GM12878 (cell line): ENCODE measurements around the gene ARMC2. TPM values are rescaled to one million over a fixed set of nuclear protein-coding genes. Genes with fewer than 3 reads are reported as not detected.

ENCODE experiments used
- ATAC-seq: fragments of 200-7000 bp; cut with Tn5 transposase; 3 replicates; pipeline ENCODE4 v1.9.1; 2020; ENCODE audit warnings: mild to moderate bottlenecking, moderate library complexity
- BruUV-seq: library from RNA; stranded (reverse); fragments of 400-500 nt; replicated peaks from 2 replicates; lab custom pipeline; 2021; lab: Mats Ljungman, UMichigan
- CTCF ChIA-PET: fragments of 300-600 bp; sonication (Branson Sonifier 250); formaldehyde crosslinking; extraction: SDS; loops from one replicate; lab custom pipeline; 2021; ENCODE audit warnings: inconsistent platforms; lab: Yijun Ruan, JAX
- POLR2A ChIA-PET: fragments of 350-600 bp; formaldehyde crosslinking; extraction: SDS; loops from one replicate; lab custom pipeline; 2021; ENCODE audit warnings: inconsistent platforms; lab: Charles Lee
- RAD21 ChIA-PET: fragments of 300-600 bp; sonication (Branson Sonifier 250); formaldehyde crosslinking; loops from one replicate; lab custom pipeline; 2023; ENCODE audit warnings: antibody characterized with exemption; ENCODE audit not compliant: unreplicated experiment; lab: Charles Lee
- SMC1A ChIA-PET: fragments of 300-600 bp; sonication (Branson Sonifier 250); formaldehyde crosslinking; loops from one replicate; lab custom pipeline; 2023; ENCODE audit not compliant: unreplicated experiment, uncharacterized antibody; lab: Charles Lee
- DNase-seq: peaks from one replicate; pipeline ENCODE4 v3.0.0-alpha.2; 2011; ENCODE audit warnings: low read depth, low spot score
- FAIRE-seq: peaks from 3 replicates; lab custom pipeline; 2011; peaks lifted over from hg19 to GRCh38; lab: Jason Lieb, UNC
- H2AFZ ChIP-seq: 2 replicates; pipeline ENCODE4 v1.6.0; 2011; ENCODE audit warnings: low read depth, low read length, control low read depth; ENCODE audit not compliant: control insufficient read depth
- H3K27ac ChIP-seq: 2 replicates; pipeline ENCODE4 v1.5.1; 2011; ENCODE audit warnings: control low read depth; ENCODE audit not compliant: control insufficient read depth, insufficient read depth
- H3K27me3 ChIP-seq, 2 experiments: replicated peaks in 1 of 2; 2 replicates each; pipeline versions ENCODE4 v1.6.0 to v1.6.1; 2011; ENCODE audit warnings: low read length in 1 of 2; ENCODE audit not compliant: control insufficient read depth in 2 of 2, insufficient read depth in 2 of 2
- H3K36me3 ChIP-seq, 2 experiments: 2 replicates each; pipeline ENCODE4 v1.5.1; 2011; ENCODE audit warnings: low read length in 1 of 2; ENCODE audit not compliant: control insufficient read depth in 2 of 2, insufficient read depth in 2 of 2
- H3K4me1 ChIP-seq: 2 replicates; pipeline ENCODE4 v1.6.1; 2011; ENCODE audit warnings: mild to moderate bottlenecking, low read length, moderate library complexity, mixed read lengths; ENCODE audit not compliant: control insufficient read depth, insufficient read depth
- H3K4me2 ChIP-seq: 2 replicates; pipeline ENCODE4 v1.6.0; 2011; ENCODE audit warnings: control low read depth; ENCODE audit not compliant: control insufficient read depth, insufficient read depth
- H3K4me3 ChIP-seq: fragments of 200-600 bp; sonication (generic); 2 replicates; pipeline ENCODE4 v1.5.1; 2016
- H3K79me2 ChIP-seq: 2 replicates; pipeline ENCODE4 v1.6.0; 2011; ENCODE audit warnings: low read length; ENCODE audit not compliant: control insufficient read depth, insufficient read depth
- H3K9ac ChIP-seq: 2 replicates; pipeline ENCODE4 v1.8.0; 2011; ENCODE audit warnings: low read length, control low read depth, mixed read lengths; ENCODE audit not compliant: control insufficient read depth, insufficient read depth
- H3K9me3 ChIP-seq: replicated peaks from 3 replicates; pipeline ENCODE4 v1.5.1; 2011; ENCODE audit warnings: mild to moderate bottlenecking, low read length; ENCODE audit not compliant: control insufficient read depth, insufficient read depth
- H4K20me1 ChIP-seq: 2 replicates; pipeline ENCODE4 v1.6.0; 2011; ENCODE audit not compliant: control insufficient read depth, insufficient read depth
- ASH2L ChIP-seq: fragments of 300-600, 200-600 bp; sonication (generic); IDR thresholded peaks from 2 replicates; pipeline ENCODE4 v1.6.1; 2017; ENCODE audit warnings: low read depth, mild to moderate bottlenecking, borderline replicate concordance
- ATF7 ChIP-seq: fragments of 450-650 bp; IDR thresholded peaks from 2 replicates; pipeline ENCODE4 v1.6.1; 2016; ENCODE audit warnings: low read depth, mild to moderate bottlenecking
- BCL11A ChIP-seq: IDR thresholded peaks from 2 replicates; pipeline ENCODE4 v1.6.1; 2011; ENCODE audit warnings: low read depth, low read length
- CEBPB ChIP-seq, 2 experiments: fragments of 150-350 bp in 1 of 2; IDR thresholded peaks; 2 replicates each; pipeline ENCODE4 v1.6.1; 2012 to 2014; ENCODE audit warnings: low read depth in 2 of 2, low read length in 2 of 2, borderline replicate concordance in 1 of 2, inconsistent platforms in 1 of 2
- FOXM1 ChIP-seq: IDR thresholded peaks from 2 replicates; pipeline ENCODE4 v1.6.1; 2012; ENCODE audit warnings: low read depth, mild to moderate bottlenecking, inconsistent platforms, low read length, moderate library complexity
- MXI1 ChIP-seq: fragments of 150-350 bp; IDR thresholded peaks from 2 replicates; pipeline ENCODE4 v1.6.1; 2011; ENCODE audit warnings: low read depth, mild to moderate bottlenecking, inconsistent platforms, low read length, improper control_type of control experiment
- RB1 ChIP-seq: fragments of 450-650 bp; formaldehyde crosslinking; IDR thresholded peaks from 2 replicates; pipeline ENCODE4 v1.6.1; 2017; ENCODE audit warnings: mild to moderate bottlenecking, borderline replicate concordance
- SMC3 ChIP-seq: IDR thresholded peaks from 2 replicates; pipeline ENCODE4 v1.6.1; 2011; ENCODE audit warnings: low read length, improper control_type of control experiment, borderline replicate concordance
- YBX1 ChIP-seq: fragments of 450-650 bp; IDR thresholded peaks from 2 replicates; pipeline ENCODE4 v1.6.1; 2016; ENCODE audit warnings: antibody characterized with exemption
- ZZZ3 ChIP-seq: IDR thresholded peaks from 2 replicates; pipeline ENCODE4 v1.6.1; 2011; ENCODE audit warnings: low read depth; ENCODE audit not compliant: control insufficient read depth, insufficient read length
- WGBS: methylation state at CpG from one replicate; pipeline ENCODE4 v1.1.6; 2016; ENCODE audit warnings: low lambda C conversion rate; ENCODE audit not compliant: insufficient replicate concordance, insufficient coverage; ENCODE audit errors: missing lambda C conversion rate; 5-methylcytosine and 5-hydroxymethylcytosine counted together
- in situ Hi-C: fragments of 300-500 bp; cut with MboI; formaldehyde crosslinking; loops from 9 replicates; pipeline ENCODE4 v1.14.3; 2018; ENCODE audit warnings: mixed read lengths
- intact Hi-C: fragments of 100-400 bp; cut with micrococcal nuclease; formaldehyde crosslinking; loops from one replicate; pipeline ENCODE4 v1.14.2; 2022; ENCODE audit not compliant: unreplicated experiment
- polyA plus RNA-seq, 11 experiments: library from polyadenylated mRNA; depleted of rRNA in 4 of 11; unstranded in 6 of 11; stranded (reverse) in 5 of 11; fragments of >200 nt; fragmentation: Nextera tagmentation in 4 of 11; fragmentation: Illumina TruSeq in 1 of 11; extraction: Ambion mirVana in 4 of 11; extraction: Trizol in 1 of 11; gene quantifications; 1 replicate in 1 of 11; 2 replicates in 10 of 11; pipeline versions ENCODE4 v1.2.1 to v1.2.3, GENCODE V29; 2011 to 2016; ENCODE audit warnings: inconsistent platforms in 2 of 11, missing spikeins in 2 of 11, low read depth in 1 of 11
- total RNA-seq, 4 experiments: library from RNA; depleted of rRNA in 3 of 4; stranded (reverse); fragments of >200 nt in 3 of 4; fragmentation: Illumina TruSeq in 1 of 4; extraction: Trizol in 1 of 4; gene quantifications; 2 replicates each; pipeline versions ENCODE4 v1.2.1 to v1.2.3, GENCODE V29; 2013 to 2021
- TF ChIP-seq, protein P1 (sequence below): fragments of 450-650 bp; IDR thresholded peaks from 2 replicates; pipeline ENCODE4 v1.6.1; 2016; ENCODE audit warnings: mild to moderate bottlenecking
- TF ChIP-seq, protein P2 (sequence below): fragments of 450-650 bp; IDR thresholded peaks from 2 replicates; pipeline ENCODE4 v1.6.1; 2018; ENCODE audit warnings: mild to moderate bottlenecking, low read depth, moderate library complexity; ENCODE audit not compliant: partially characterized antibody
- TF ChIP-seq, protein P3 (sequence below): fragments of 450-650 bp; IDR thresholded peaks from 2 replicates; pipeline ENCODE4 v1.6.1; 2017; ENCODE audit warnings: borderline replicate concordance

The ARMC2 gene
- total and polyA plus RNA-seq, 10 of the 15 experiments (the other 5 are each of a cell fraction or from before 2014, with no cell fraction given) = 0.06 to 0.33 (median 0.21) TPM; not detected in 5

DNA sequence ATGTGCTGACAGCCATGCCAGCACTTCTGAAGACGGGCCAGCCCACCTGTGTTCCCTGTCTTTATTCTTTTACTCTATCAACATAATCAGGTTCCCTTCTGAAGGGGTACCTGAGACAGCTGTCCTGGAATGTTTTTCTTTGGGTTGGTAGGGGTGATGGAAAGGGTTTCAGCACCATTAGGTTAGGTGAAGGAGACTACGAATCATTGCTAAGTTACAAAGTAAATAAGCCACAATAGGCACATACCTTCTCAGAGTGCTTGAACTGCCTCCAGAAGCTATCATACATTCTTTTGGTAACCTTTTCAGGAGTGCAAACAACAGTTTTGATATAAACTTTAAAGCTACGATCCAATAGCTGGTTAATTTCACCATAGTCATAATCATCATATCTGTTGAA, 140.1 kb downstream of the ARMC2 start:
- no peaks in the 10 kb centered on the region for H3K36me3 ChIP-seq
- no peak overlapping the region for H3K9ac ChIP-seq
- no peak overlapping the region for H3K27ac ChIP-seq
- in situ Hi-C loops (no loop called here), intact Hi-C loops (no loop called here)
- no TSS peak for BruUV-seq
- H3K27me3 ChIP-seq = no peaks in the 10 kb centered on the region
- ChIA-PET SMC1A (interaction anchor here (1.6 kb wide), 1 partner anchor 11 kb away, joined by 9 read pairs; no protein-coding TSS in a partner anchor), CTCF (interaction anchor here (1.1 kb wide), 1 partner anchor 84 kb away, joined by 4 read pairs; no protein-coding TSS in a partner anchor), POLR2A (no interaction called here), RAD21 (interaction anchor here (1.3 kb wide), 1 partner anchor 85 kb away, joined by 3 read pairs; no protein-coding TSS in a partner anchor)
- no peaks in the 10 kb centered on the region for H4K20me1 ChIP-seq
- no peak overlapping the region for H2AFZ ChIP-seq
- H3K4me3 ChIP-seq = no peak overlapping the region
- no peaks in the 10 kb centered on the region for H3K4me1 ChIP-seq
- ATAC-seq (no peak), FAIRE-seq (no peak), DNase-seq (no peak)
- no peak overlapping the region for H3K4me2 ChIP-seq
- WGBS = 62% methylated on average over 3 of the region's 3 CpGs
- H3K9me3 ChIP-seq = no peaks in the 10 kb centered on the region
- no peaks in the 10 kb centered on the region for H3K79me2 ChIP-seq
- TF ChIP-seq ASH2L (no peak), MXI1 (no peak), ATF7 (no peak), SMC3 (no peak), BCL11A (no peak)

DNA sequence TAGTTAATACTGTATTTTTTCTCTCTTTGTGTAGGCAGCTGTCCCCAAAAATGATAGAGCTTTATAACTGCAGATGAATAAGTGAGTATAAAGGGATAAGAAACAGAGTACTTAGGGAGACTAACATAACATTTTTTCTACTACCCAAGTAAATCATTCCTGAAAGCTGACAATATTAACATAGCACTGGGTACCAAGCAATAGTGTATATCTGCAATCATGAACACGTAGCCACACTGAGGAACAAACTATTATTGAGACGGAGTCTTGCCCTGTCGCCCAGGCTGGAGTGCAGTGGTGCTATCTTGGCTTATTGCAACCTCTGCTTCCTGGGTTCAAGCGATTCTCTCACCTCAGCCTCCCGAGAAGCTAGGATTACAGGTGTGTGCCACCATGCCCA, 140.5 kb downstream of the ARMC2 start:
- Histone ChIP-seq H3K27ac (no peak overlapping the region), H3K36me3 (no peaks in the 10 kb centered on the region), H3K4me1 (no peaks in the 10 kb centered on the region), H3K79me2 (no peaks in the 10 kb centered on the region), H3K27me3 (no peaks in the 10 kb centered on the region), H3K9ac (no peak overlapping the region), H3K4me2 (no peak overlapping the region), H3K4me3 (no peak overlapping the region), H3K9me3 (no peaks in the 10 kb centered on the region), H2AFZ (no peak overlapping the region), H4K20me1 (no peaks in the 10 kb centered on the region)
- BruUV-seq = no TSS peak
- ChIA-PET SMC1A (no interaction called here), POLR2A (no interaction called here), RAD21 (interaction anchor here (1.3 kb wide), 1 partner anchor 84 kb away, joined by 3 read pairs; no protein-coding TSS in a partner anchor), CTCF (no interaction called here)
- ATAC-seq = no peak
- WGBS = 73% methylated on average over 5 of the region's 5 CpGs
- DNase-seq = no peak
- in situ Hi-C loops = no loop called here
- no peak for FAIRE-seq
- intact Hi-C loops = no loop called here
- TF ChIP-seq ZZZ3 (no peak), CEBPB (IDR thresholded peaks at IDR 0.05; ENCODE audit: borderline replicate concordance in 1 of 2, low read depth in 2 of 2, low read length in 2 of 2) (no peak), FOXM1 (no peak), RB1 (no peak), YBX1 (no peak)
- TF ChIP-seq, protein P1, sequence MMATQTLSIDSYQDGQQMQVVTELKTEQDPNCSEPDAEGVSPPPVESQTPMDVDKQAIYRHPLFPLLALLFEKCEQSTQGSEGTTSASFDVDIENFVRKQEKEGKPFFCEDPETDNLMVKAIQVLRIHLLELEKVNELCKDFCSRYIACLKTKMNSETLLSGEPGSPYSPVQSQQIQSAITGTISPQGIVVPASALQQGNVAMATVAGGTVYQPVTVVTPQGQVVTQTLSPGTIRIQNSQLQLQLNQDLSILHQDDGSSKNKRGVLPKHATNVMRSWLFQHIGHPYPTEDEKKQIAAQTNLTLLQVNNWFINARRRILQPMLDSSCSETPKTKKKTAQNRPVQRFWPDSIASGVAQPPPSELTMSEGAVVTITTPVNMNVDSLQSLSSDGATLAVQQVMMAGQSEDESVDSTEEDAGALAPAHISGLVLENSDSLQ = no peak
- TF ChIP-seq, protein P2, sequence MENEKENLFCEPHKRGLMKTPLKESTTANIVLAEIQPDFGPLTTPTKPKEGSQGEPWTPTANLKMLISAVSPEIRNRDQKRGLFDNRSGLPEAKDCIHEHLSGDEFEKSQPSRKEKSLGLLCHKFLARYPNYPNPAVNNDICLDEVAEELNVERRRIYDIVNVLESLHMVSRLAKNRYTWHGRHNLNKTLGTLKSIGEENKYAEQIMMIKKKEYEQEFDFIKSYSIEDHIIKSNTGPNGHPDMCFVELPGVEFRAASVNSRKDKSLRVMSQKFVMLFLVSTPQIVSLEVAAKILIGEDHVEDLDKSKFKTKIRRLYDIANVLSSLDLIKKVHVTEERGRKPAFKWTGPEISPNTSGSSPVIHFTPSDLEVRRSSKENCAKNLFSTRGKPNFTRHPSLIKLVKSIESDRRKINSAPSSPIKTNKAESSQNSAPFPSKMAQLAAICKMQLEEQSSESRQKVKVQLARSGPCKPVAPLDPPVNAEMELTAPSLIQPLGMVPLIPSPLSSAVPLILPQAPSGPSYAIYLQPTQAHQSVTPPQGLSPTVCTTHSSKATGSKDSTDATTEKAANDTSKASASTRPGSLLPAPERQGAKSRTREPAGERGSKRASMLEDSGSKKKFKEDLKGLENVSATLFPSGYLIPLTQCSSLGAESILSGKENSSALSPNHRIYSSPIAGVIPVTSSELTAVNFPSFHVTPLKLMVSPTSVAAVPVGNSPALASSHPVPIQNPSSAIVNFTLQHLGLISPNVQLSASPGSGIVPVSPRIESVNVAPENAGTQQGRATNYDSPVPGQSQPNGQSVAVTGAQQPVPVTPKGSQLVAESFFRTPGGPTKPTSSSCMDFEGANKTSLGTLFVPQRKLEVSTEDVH = no peak
- TF ChIP-seq, protein P3, sequence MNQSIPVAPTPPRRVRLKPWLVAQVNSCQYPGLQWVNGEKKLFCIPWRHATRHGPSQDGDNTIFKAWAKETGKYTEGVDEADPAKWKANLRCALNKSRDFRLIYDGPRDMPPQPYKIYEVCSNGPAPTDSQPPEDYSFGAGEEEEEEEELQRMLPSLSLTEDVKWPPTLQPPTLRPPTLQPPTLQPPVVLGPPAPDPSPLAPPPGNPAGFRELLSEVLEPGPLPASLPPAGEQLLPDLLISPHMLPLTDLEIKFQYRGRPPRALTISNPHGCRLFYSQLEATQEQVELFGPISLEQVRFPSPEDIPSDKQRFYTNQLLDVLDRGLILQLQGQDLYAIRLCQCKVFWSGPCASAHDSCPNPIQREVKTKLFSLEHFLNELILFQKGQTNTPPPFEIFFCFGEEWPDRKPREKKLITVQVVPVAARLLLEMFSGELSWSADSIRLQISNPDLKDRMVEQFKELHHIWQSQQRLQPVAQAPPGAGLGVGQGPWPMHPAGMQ = no peak
